ENCODE data around the gene QSER1.

GRCh38 chr11:32962016-32962415 is 69.4 kb downstream of the QSER1 start:
- TF ChIP-seq, protein P1, sequence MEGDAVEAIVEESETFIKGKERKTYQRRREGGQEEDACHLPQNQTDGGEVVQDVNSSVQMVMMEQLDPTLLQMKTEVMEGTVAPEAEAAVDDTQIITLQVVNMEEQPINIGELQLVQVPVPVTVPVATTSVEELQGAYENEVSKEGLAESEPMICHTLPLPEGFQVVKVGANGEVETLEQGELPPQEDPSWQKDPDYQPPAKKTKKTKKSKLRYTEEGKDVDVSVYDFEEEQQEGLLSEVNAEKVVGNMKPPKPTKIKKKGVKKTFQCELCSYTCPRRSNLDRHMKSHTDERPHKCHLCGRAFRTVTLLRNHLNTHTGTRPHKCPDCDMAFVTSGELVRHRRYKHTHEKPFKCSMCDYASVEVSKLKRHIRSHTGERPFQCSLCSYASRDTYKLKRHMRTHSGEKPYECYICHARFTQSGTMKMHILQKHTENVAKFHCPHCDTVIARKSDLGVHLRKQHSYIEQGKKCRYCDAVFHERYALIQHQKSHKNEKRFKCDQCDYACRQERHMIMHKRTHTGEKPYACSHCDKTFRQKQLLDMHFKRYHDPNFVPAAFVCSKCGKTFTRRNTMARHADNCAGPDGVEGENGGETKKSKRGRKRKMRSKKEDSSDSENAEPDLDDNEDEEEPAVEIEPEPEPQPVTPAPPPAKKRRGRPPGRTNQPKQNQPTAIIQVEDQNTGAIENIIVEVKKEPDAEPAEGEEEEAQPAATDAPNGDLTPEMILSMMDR (conservative IDR thresholded peaks at IDR 0.05; ENCODE audit: low read depth in 2 of 2), result no peak
- TF ChIP-seq, protein P2, sequence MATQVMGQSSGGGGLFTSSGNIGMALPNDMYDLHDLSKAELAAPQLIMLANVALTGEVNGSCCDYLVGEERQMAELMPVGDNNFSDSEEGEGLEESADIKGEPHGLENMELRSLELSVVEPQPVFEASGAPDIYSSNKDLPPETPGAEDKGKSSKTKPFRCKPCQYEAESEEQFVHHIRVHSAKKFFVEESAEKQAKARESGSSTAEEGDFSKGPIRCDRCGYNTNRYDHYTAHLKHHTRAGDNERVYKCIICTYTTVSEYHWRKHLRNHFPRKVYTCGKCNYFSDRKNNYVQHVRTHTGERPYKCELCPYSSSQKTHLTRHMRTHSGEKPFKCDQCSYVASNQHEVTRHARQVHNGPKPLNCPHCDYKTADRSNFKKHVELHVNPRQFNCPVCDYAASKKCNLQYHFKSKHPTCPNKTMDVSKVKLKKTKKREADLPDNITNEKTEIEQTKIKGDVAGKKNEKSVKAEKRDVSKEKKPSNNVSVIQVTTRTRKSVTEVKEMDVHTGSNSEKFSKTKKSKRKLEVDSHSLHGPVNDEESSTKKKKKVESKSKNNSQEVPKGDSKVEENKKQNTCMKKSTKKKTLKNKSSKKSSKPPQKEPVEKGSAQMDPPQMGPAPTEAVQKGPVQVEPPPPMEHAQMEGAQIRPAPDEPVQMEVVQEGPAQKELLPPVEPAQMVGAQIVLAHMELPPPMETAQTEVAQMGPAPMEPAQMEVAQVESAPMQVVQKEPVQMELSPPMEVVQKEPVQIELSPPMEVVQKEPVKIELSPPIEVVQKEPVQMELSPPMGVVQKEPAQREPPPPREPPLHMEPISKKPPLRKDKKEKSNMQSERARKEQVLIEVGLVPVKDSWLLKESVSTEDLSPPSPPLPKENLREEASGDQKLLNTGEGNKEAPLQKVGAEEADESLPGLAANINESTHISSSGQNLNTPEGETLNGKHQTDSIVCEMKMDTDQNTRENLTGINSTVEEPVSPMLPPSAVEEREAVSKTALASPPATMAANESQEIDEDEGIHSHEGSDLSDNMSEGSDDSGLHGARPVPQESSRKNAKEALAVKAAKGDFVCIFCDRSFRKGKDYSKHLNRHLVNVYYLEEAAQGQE (IDR thresholded peaks at IDR 0.05; ENCODE audit: unreplicated experiment), result no peak
- no peak for TF ChIP-seq CREB1 (CRISPR knock-in tag; IDR thresholded peaks at IDR 0.05; ENCODE audit: low read depth)
- TF ChIP-seq EZH2 (IDR thresholded peaks at IDR 0.05; ENCODE audit: low read depth, unreplicated experiment), result no peak
- TF ChIP-seq, protein P3, sequence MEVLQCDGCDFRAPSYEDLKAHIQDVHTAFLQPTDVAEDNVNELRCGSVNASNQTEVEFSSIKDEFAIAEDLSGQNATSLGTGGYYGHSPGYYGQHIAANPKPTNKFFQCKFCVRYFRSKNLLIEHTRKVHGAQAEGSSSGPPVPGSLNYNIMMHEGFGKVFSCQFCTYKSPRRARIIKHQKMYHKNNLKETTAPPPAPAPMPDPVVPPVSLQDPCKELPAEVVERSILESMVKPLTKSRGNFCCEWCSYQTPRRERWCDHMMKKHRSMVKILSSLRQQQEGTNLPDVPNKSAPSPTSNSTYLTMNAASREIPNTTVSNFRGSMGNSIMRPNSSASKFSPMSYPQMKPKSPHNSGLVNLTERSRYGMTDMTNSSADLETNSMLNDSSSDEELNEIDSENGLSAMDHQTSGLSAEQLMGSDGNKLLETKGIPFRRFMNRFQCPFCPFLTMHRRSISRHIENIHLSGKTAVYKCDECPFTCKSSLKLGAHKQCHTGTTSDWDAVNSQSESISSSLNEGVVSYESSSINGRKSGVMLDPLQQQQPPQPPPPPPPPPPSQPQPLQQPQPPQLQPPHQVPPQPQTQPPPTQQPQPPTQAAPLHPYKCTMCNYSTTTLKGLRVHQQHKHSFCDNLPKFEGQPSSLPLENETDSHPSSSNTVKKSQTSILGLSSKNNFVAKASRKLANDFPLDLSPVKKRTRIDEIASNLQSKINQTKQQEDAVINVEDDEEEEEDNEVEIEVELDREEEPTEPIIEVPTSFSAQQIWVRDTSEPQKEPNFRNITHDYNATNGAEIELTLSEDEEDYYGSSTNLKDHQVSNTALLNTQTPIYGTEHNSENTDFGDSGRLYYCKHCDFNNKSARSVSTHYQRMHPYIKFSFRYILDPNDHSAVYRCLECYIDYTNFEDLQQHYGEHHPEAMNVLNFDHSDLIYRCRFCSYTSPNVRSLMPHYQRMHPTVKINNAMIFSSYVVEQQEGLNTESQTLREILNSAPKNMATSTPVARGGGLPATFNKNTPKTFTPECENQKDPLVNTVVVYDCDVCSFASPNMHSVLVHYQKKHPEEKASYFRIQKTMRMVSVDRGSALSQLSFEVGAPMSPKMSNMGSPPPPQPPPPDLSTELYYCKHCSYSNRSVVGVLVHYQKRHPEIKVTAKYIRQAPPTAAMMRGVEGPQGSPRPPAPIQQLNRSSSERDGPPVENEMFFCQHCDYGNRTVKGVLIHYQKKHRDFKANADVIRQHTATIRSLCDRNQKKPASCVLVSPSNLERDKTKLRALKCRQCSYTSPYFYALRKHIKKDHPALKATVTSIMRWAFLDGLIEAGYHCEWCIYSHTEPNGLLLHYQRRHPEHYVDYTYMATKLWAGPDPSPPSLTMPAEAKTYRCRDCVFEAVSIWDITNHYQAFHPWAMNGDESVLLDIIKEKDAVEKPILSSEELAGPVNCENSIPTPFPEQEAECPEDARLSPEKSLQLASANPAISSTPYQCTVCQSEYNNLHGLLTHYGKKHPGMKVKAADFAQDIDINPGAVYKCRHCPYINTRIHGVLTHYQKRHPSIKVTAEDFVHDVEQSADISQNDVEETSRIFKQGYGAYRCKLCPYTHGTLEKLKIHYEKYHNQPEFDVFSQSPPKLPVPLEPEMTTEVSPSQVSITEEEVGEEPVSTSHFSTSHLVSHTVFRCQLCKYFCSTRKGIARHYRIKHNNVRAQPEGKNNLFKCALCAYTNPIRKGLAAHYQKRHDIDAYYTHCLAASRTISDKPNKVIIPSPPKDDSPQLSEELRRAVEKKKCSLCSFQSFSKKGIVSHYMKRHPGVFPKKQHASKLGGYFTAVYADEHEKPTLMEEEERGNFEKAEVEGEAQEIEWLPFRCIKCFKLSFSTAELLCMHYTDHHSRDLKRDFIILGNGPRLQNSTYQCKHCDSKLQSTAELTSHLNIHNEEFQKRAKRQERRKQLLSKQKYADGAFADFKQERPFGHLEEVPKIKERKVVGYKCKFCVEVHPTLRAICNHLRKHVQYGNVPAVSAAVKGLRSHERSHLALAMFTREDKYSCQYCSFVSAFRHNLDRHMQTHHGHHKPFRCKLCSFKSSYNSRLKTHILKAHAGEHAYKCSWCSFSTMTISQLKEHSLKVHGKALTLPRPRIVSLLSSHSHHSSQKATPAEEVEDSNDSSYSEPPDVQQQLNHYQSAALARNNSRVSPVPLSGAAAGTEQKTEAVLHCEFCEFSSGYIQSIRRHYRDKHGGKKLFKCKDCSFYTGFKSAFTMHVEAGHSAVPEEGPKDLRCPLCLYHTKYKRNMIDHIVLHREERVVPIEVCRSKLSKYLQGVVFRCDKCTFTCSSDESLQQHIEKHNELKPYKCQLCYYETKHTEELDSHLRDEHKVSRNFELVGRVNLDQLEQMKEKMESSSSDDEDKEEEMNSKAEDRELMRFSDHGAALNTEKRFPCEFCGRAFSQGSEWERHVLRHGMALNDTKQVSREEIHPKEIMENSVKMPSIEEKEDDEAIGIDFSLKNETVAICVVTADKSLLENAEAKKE (CRISPR knock-in tag; IDR thresholded peaks at IDR 0.05), result no peak
- no peak for TF ChIP-seq POLR2AphosphoS5 (IDR thresholded peaks at IDR 0.05; ENCODE audit: low read depth)
- no peak for TF ChIP-seq JUNB (IDR thresholded peaks at IDR 0.05; ENCODE audit: unreplicated experiment)
- TF ChIP-seq EZH2phosphoT487 (IDR thresholded peaks at IDR 0.05; ENCODE audit: unreplicated experiment), result no peak
- no peak for TF ChIP-seq ZNF331 (CRISPR knock-in tag; IDR thresholded peaks at IDR 0.05; ENCODE audit: low read depth)
- TF ChIP-seq ZNF114 (CRISPR knock-in tag; IDR thresholded peaks at IDR 0.05), result no peak
- TF ChIP-seq ETS1 (IDR thresholded peaks at IDR 0.05), result no peak
- TF ChIP-seq NANOG (IDR thresholded peaks at IDR 0.05; ENCODE audit: borderline replicate concordance), result no peak
- TF ChIP-seq STAT1 (IDR thresholded peaks at IDR 0.05; ENCODE audit: unreplicated experiment), result no peak

Measured in GM23338 (cell line).